Hepatocyte (in vitro differentiated cells): ENCODE measurements around the gene ALK.

ENCODE experiments used
- CTCF ChIP-seq: fragments of 200-600 bp; sonication (generic); IDR thresholded peaks from 2 replicates; pipeline ENCODE4 v1.5.1; 2016; ENCODE audit warnings: antibody characterized with exemption, mild to moderate bottlenecking; ENCODE audit not compliant: poor library complexity
- EZH2 ChIP-seq: fragments of 200-600 bp; sonication (generic); IDR thresholded peaks from 2 replicates; pipeline ENCODE4 v1.6.1; 2016; ENCODE audit warnings: antibody characterized with exemption, mild to moderate bottlenecking, borderline replicate concordance
- EZH2phosphoT487 ChIP-seq: fragments of 200-600 bp; sonication (generic); IDR thresholded peaks from one replicate; pipeline ENCODE4 v1.6.1; 2018; ENCODE audit warnings: antibody characterized with exemption, mild to moderate bottlenecking, low read depth, moderate library complexity; ENCODE audit not compliant: unreplicated experiment, severe bottlenecking

- TF ChIP-seq CTCF (no peak), EZH2 (no peak), EZH2phosphoT487 (no peak)
Measured at GRCh38 chr2:29193681-29194080, 727.7 kb downstream of the ALK start.
